Activated CD8-positive, alpha-beta T cell treated with anti-CD3 and anti-CD28 coated beads for 36 hours (primary cell): Measurements from ENCODE around the gene TNFRSF13B. TPM values are rescaled to one million over a fixed set of nuclear protein-coding genes. Genes with fewer than 3 reads are reported as not detected.

Source experiments
- ATAC-seq: fragments of 200-7000 bp; cut with Tn5 transposase; one replicate; pipeline ENCODE4 v1.10.0; 2021; ENCODE audit warnings: mild to moderate bottlenecking, moderate library complexity
- CTCF ChIA-PET: fragments of 350-600 bp; sonication (Branson Sonifier 250); formaldehyde crosslinking; loops from one replicate; lab custom pipeline; 2021; ENCODE audit warnings: antibody characterized with exemption; lab: Charles Lee
- POLR2A ChIA-PET: fragments of 350-600 bp; sonication (Branson Sonifier 250); formaldehyde crosslinking; loops from one replicate; lab custom pipeline; 2021; ENCODE audit warnings: antibody characterized with exemption; lab: Charles Lee
- DNase-seq: peaks from one replicate; pipeline ENCODE4 v3.0.0-alpha.2; 2020
- H3K27ac Mint-ChIP-seq: one replicate; pipeline ENCODE4 v1.8.0; 2021; ENCODE audit warnings: mild to moderate bottlenecking, mixed read lengths
- H3K27me3 Mint-ChIP-seq: one replicate; pipeline ENCODE4 v1.8.0; 2021; ENCODE audit warnings: mixed read lengths
- H3K36me3 Mint-ChIP-seq: one replicate; pipeline ENCODE4 v1.8.0; 2021; ENCODE audit warnings: low read depth, mixed read lengths
- H3K4me1 Mint-ChIP-seq: one replicate; pipeline ENCODE4 v1.8.0; 2021; ENCODE audit warnings: low read depth, mixed read lengths
- H3K4me3 Mint-ChIP-seq: one replicate; pipeline ENCODE4 v1.8.0; 2021; ENCODE audit warnings: mild to moderate bottlenecking, moderate library complexity, mixed read lengths
- H3K9me3 Mint-ChIP-seq: one replicate; pipeline ENCODE4 v1.8.0; 2021; ENCODE audit warnings: mixed read lengths
- CTCF ChIP-seq: fragments of 200-600 bp; IDR thresholded peaks from one replicate; pipeline ENCODE4 v1.8.0; 2022; ENCODE audit warnings: antibody characterized with exemption, mild to moderate bottlenecking
- intact Hi-C: fragments of 100-400 bp; cut with micrococcal nuclease; formaldehyde crosslinking; loops from one replicate; pipeline ENCODE4 v1.10.0; 2022
- total RNA-seq, 2 experiments: library from RNA; stranded (reverse); gene quantifications; one replicate each; pipeline ENCODE4 v1.2.3, GENCODE V29; 2021

The TNFRSF13B gene
- total RNA-seq, 2 experiments from 2014 or later: not detected

- Mint-ChIP-seq H3K4me3 (no peak overlapping the region), H3K4me1 (no peaks in the 10 kb centered on the region), H3K27me3 (no peaks in the 10 kb centered on the region), H3K27ac (no peak overlapping the region), H3K36me3 (no peaks in the 10 kb centered on the region), H3K9me3 (no peaks in the 10 kb centered on the region)
- ChIA-PET POLR2A (no interaction called here), CTCF (no interaction called here)
- DNase-seq (no peak), ATAC-seq (no peak)
- intact Hi-C loops: loop anchor here (10.0 kb wide), 1 partner anchor 58 kb away; no protein-coding TSS in a partner anchor
- TF ChIP-seq CTCF: no peak
Observed at GRCh38 chr17:16926571-16927451, 45.1 kb downstream of the TNFRSF13B start.

- H3K4me3 Mint-ChIP-seq: no peak overlapping the region
- DNase-seq (no peak), ATAC-seq (no peak)
- intact Hi-C loops: loop anchor here (10.0 kb wide), 1 partner anchor 59 kb away; no protein-coding TSS in a partner anchor
- no peaks in the 10 kb centered on the region for H3K36me3 Mint-ChIP-seq
- H3K27ac Mint-ChIP-seq: no peak overlapping the region
- TF ChIP-seq CTCF: no peak
- ChIA-PET CTCF (no interaction called here), POLR2A (no interaction called here)
- H3K4me1 Mint-ChIP-seq: no peaks in the 10 kb centered on the region
- H3K27me3 Mint-ChIP-seq: no peaks in the 10 kb centered on the region
- H3K9me3 Mint-ChIP-seq: no peaks in the 10 kb centered on the region
Observed at GRCh38 chr17:16926061-16926511, 45.8 kb downstream of the TNFRSF13B start.

GRCh38 chr17:16925461-16926060 lies 46.4 kb downstream of the TNFRSF13B start:
- Mint-ChIP-seq H3K27me3 (no peaks in the 10 kb centered on the region), H3K9me3 (no peaks in the 10 kb centered on the region), H3K36me3 (no peaks in the 10 kb centered on the region), H3K4me3 (no peak overlapping the region), H3K27ac (no peak overlapping the region), H3K4me1 (no peaks in the 10 kb centered on the region)
- POLR2A ChIA-PET: no interaction called here
- no peak for TF ChIP-seq CTCF
- CTCF ChIA-PET: no interaction called here
- intact Hi-C loops: loop anchor here (10.0 kb wide), 1 partner anchor 59 kb away; no protein-coding TSS in a partner anchor
- ATAC-seq (no peak), DNase-seq (no peak)

- Mint-ChIP-seq H3K4me1 (no peaks in the 10 kb centered on the region), H3K9me3 (no peaks in the 10 kb centered on the region), H3K36me3 (no peaks in the 10 kb centered on the region), H3K27me3 (no peaks in the 10 kb centered on the region), H3K27ac (no peak overlapping the region), H3K4me3 (no peak overlapping the region)
- DNase-seq (no peak), ATAC-seq (no peak)
- POLR2A ChIA-PET: no interaction called here
- CTCF ChIA-PET: no interaction called here
- no peak for TF ChIP-seq CTCF
- intact Hi-C loops: loop anchor here (10.0 kb wide), 1 partner anchor 60 kb away; no protein-coding TSS in a partner anchor
Observed at GRCh38 chr17:16924696-16925440, 47.0 kb downstream of the TNFRSF13B start.
